Esophagus squamous epithelium (tissue), 4 donors: Measurements from ENCODE around the gene APAF1.

Source experiments
- CTCF ChIP-seq, 6 experiments: fragments of 450-650 bp in 4 of 6; fragments of 200-600 bp in 2 of 6; sonication (generic) in 2 of 6; IDR thresholded peaks; one replicate each; pipeline ENCODE4 v1.5.1; 2016 to 2019; ENCODE audit warnings: antibody characterized with exemption in 6 of 6, mild to moderate bottlenecking in 4 of 6, moderate library complexity in 4 of 6
- POLR2A ChIP-seq, 4 donors: fragments of 450-650 bp; IDR thresholded peaks; one replicate each; pipeline ENCODE4 v1.6.1; 2017; ENCODE audit warnings: antibody characterized with exemption in 4 of 4, mild to moderate bottlenecking in 4 of 4, moderate library complexity in 3 of 4

GRCh38 chr12:98758331-98758730, 113.2 kb downstream of the APAF1 start:
- TF ChIP-seq POLR2A (IDR thresholded peaks at IDR 0.05) (no peak), CTCF (IDR thresholded peaks at IDR 0.05) (no peak)
